Activated naive CD8-positive, alpha-beta T cell (primary cell): ENCODE data around the gene DNM3.
A peak's percentile ranks its signal among the peaks of the same experiment; 100 is the strongest.
"Not testable (repeated sequence)": the region's sequence is repeated elsewhere in the genome, so short reads cannot be mapped to it uniquely, and the experiment has no call there.

Experiments
- H3K27ac Mint-ChIP-seq: one replicate; pipeline ENCODE4 v1.8.0; 2021; ENCODE audit warnings: mixed read lengths
- H3K27me3 Mint-ChIP-seq: one replicate; pipeline ENCODE4 v1.8.0; 2021; ENCODE audit warnings: mixed read lengths
- H3K36me3 Mint-ChIP-seq: one replicate; pipeline ENCODE4 v1.8.0; 2021; ENCODE audit warnings: mixed read lengths
- H3K4me1 Mint-ChIP-seq: one replicate; pipeline ENCODE4 v1.8.0; 2021; ENCODE audit warnings: low read depth, mixed read lengths
- H3K4me3 Mint-ChIP-seq: one replicate; pipeline ENCODE4 v1.8.0; 2021; ENCODE audit warnings: mild to moderate bottlenecking, mixed read lengths
- H3K9me3 Mint-ChIP-seq: one replicate; pipeline ENCODE4 v1.8.0; 2021; ENCODE audit warnings: low read depth, mixed read lengths

Gene DNM3

GRCh38 chr1:171841050-171841910, at the start of gene DNM3:
Gene DNM3, plus strand, starts transcription at chr1:171841498. Its CDS starts 159 bp downstream, at chr1:171841657.
- Mint-ChIP-seq H3K27ac (peak within 1 kb of the TSS; percentile 42), H3K9me3 (no peaks in the 10 kb centered on the region), H3K36me3 (no peaks in the 10 kb centered on the region), H3K4me3 (peak within 1 kb of the TSS; percentile 89), H3K27me3 (peaks cover 11% of the 10 kb centered on the region), H3K4me1 (peaks cover 16% of the 10 kb centered on the region)

DNA sequence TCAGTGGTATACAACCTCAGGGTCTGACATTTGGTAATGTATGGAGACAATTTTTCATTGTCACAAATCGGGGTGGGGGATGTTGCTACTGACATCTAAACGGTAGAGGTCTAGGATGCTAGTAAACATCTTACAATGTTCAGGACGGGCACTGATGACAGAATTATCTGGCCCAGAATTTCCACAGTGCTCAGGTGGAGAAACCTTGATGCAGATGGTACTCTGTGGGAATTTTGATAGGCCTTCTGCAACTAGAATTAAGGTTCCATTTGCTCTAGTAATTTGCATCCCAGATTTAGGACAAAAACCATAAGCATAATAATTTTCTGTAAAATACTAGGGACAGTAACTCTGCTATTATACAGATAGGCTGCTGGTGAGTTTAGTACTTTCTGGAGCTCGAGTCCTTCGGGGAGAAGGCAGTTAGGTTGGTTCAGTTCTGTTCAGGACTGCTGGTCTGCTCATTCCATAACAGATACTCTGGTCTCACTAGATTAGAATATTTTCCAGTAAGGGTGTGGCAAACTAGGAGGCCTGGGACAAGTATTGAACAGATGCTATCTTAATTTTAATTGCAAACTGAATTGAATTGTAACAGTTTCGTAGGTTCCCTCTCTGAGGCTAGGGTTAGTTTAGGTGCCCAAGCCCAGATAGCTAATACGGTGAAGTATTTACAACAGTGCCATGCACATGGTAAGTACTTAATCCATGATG, 48.5 kb upstream of the DNM3 start:
- H3K4me1 Mint-ChIP-seq, result peaks cover 33% of the 10 kb centered on the region
- no peaks in the 10 kb centered on the region for H3K27me3 Mint-ChIP-seq
- peaks cover 3% of the 10 kb centered on the region for H3K9me3 Mint-ChIP-seq

DNA sequence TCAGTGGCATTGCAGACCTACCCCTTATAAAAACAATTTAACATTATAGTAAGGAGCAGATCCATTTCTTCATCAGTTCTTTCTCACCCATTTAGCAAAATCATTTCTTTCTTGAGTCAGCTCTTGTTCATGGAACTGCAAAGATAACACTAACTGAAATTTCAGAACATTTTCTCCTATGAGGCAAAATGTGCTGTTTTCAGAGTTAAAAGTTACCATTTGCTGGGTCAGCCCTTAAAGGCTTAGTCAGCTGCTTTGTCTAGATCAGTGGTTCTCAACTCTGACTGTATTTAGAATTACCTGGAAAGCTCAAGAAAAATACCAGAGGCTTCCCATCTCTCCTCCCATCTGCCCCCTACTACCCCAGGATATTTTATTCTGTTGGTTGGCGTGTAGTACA, 47.7 kb upstream of the DNM3 start:
- Mint-ChIP-seq H3K9me3 (peaks cover 3% of the 10 kb centered on the region), H3K27me3 (no peaks in the 10 kb centered on the region), H3K4me1 (peaks cover 33% of the 10 kb centered on the region), H3K36me3 (peaks cover 28% of the 10 kb centered on the region), H3K4me3 (peak overlapping the region; percentile 80), H3K27ac (peak overlapping the region; percentile 97)

More for the DNA sequence above, 48.5 kb upstream of the DNM3 start:
- peak overlapping the region; percentile 61 for H3K27ac Mint-ChIP-seq
- no peak overlapping the region for H3K4me3 Mint-ChIP-seq
- peaks cover 32% of the 10 kb centered on the region for H3K36me3 Mint-ChIP-seq

- Mint-ChIP-seq H3K9me3 (peaks cover 3% of the 10 kb centered on the region), H3K27me3 (no peaks in the 10 kb centered on the region), H3K4me3 (peak overlapping the region; percentile 80), H3K27ac (peak overlapping the region; percentile 97), H3K36me3 (peaks cover 28% of the 10 kb centered on the region), H3K4me1 (peaks cover 33% of the 10 kb centered on the region)
These were observed 47.2 kb upstream of the DNM3 start for GRCh38 chr1:171794085-171794484.

GRCh38 chr1:171796592-171796991, 44.7 kb upstream of the DNM3 start:
- Mint-ChIP-seq H3K36me3 (peaks cover 22% of the 10 kb centered on the region), H3K27me3 (no peaks in the 10 kb centered on the region), H3K27ac (peak overlapping the region; percentile 58)

DNA sequence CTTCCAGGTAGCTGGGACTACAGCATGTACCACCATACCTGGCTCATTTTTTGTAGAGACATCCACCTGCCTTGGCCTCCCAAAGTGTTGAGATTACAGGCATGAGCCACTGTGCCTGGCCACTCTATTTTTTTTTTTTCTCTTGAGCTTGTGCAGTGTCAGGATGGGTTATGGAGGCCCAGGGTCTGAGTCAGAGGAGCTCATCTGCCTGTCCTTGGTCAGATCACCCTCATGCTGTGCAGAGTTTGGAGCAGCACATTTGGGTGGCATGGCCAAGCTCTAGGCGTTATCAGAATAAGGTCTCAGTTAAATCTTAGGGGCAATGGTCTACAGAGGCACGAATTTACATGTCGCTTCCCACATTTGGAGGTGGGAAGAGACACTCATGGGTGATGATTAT, 43.0 kb upstream of the DNM3 start:
- Mint-ChIP-seq H3K9me3 (peaks cover 3% of the 10 kb centered on the region), H3K4me3 (no peak overlapping the region), H3K27me3 (no peaks in the 10 kb centered on the region), H3K27ac (no peak overlapping the region), H3K36me3 (peaks cover 18% of the 10 kb centered on the region), H3K4me1 (peaks cover 19% of the 10 kb centered on the region)

More at GRCh38 chr1:171796592-171796991, 44.7 kb upstream of the DNM3 start:
- H3K9me3 Mint-ChIP-seq, result peaks cover 3% of the 10 kb centered on the region
- H3K4me3 Mint-ChIP-seq, result no peak overlapping the region
- H3K4me1 Mint-ChIP-seq, result peaks cover 24% of the 10 kb centered on the region

GRCh38 chr1:171798765-171799164, 42.5 kb upstream of the DNM3 start:
- Mint-ChIP-seq H3K4me1 (peaks cover 14% of the 10 kb centered on the region), H3K36me3 (peaks cover 18% of the 10 kb centered on the region), H3K9me3 (peaks cover 3% of the 10 kb centered on the region), H3K27ac (no peak overlapping the region), H3K4me3 (no peak overlapping the region), H3K27me3 (no peaks in the 10 kb centered on the region)

GRCh38 chr1:171799166-171799565, 42.1 kb upstream of the DNM3 start:
- Mint-ChIP-seq H3K4me3 (no peak overlapping the region), H3K27me3 (no peaks in the 10 kb centered on the region), H3K4me1 (peaks cover 10% of the 10 kb centered on the region), H3K36me3 (peaks cover 14% of the 10 kb centered on the region), H3K27ac (no peak overlapping the region), H3K9me3 (peaks cover 3% of the 10 kb centered on the region)

DNA sequence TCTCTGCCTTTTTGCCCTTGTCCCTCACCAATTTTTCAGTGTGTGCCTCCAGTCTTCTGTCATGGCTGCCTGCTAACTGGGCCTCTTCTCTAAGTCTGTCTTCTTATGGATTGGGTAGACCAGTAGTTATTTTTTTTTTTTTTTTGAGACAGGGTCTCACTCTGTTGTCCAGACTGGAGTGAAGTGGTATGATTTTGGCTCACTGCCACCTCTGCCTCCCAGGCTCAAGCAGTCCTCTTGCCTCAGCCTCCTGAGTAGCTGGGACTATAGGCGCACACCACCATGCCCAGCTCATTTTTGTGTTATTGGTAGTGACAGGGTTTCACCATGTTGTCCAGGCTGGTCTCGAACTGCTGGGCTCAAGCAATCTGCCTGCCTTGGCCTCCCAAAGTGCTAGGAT, 41.6 kb upstream of the DNM3 start:
- H3K4me3 Mint-ChIP-seq, H3K27me3 Mint-ChIP-seq, H3K27ac Mint-ChIP-seq, H3K36me3 Mint-ChIP-seq, H3K4me1 Mint-ChIP-seq, H3K9me3 Mint-ChIP-seq: not testable (repeated sequence)

GRCh38 chr1:171800342-171800741, 41.0 kb upstream of the DNM3 start:
- H3K36me3 Mint-ChIP-seq, result peaks cover 6% of the 10 kb centered on the region
- H3K9me3 Mint-ChIP-seq, result no peaks in the 10 kb centered on the region
- peaks cover 3% of the 10 kb centered on the region for H3K4me1 Mint-ChIP-seq
- H3K27me3 Mint-ChIP-seq, result no peaks in the 10 kb centered on the region
- no peak overlapping the region for H3K4me3 Mint-ChIP-seq
- H3K27ac Mint-ChIP-seq, result no peak overlapping the region

DNA sequence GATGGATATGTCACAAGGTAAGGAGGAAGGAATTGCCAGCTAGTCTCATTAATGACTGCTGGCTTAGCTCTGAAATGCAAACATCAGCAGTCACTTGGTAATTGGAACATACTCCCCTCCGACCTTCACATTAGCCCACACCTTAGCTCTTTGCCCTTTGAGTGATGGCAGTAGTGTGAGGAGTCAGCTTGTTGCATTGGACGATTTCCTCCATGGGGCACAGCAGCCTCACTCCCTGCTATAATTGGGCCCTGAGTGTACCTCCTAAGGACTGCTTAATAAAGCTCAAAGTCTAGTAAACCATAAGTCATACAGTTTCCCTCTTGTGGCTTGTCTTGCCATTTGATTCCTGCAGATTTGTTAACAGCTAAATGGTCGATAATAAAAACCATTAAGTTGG, 40.4 kb upstream of the DNM3 start:
- Mint-ChIP-seq H3K27ac (no peak overlapping the region), H3K4me3 (no peak overlapping the region), H3K9me3 (no peaks in the 10 kb centered on the region)

DNA sequence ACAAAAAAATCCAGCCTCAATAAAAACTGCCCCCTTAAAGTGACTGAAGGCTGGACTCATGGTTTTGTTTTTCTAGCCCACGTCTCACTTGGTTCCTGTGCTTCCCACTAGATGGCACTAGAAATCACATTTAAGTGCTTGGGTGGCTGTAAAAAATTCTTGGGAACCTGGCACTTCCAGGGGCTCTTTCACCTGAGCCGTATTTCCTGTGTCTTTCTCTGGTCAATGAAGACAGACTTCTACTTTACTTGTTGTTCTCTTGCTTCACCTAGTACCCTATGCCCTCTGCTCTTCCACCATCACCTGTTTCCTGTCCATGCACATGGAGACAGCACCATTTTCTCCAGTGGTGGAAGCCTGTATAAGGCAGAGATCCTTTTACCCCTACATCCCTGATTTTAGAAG, 39.8 kb upstream of the DNM3 start:
- Mint-ChIP-seq H3K4me3 (no peak overlapping the region), H3K9me3 (no peaks in the 10 kb centered on the region), H3K27ac (no peak overlapping the region), H3K36me3 (peaks cover under 1% of the 10 kb centered on the region), H3K27me3 (no peaks in the 10 kb centered on the region), H3K4me1 (peaks cover 6% of the 10 kb centered on the region)

More for the DNA sequence above, 40.4 kb upstream of the DNM3 start:
- Mint-ChIP-seq H3K4me1 (peaks cover 7% of the 10 kb centered on the region), H3K27me3 (no peaks in the 10 kb centered on the region), H3K36me3 (peaks cover 4% of the 10 kb centered on the region)

- Mint-ChIP-seq H3K4me3 (no peak overlapping the region), H3K36me3 (no peaks in the 10 kb centered on the region), H3K9me3 (no peaks in the 10 kb centered on the region), H3K27ac (no peak overlapping the region), H3K4me1 (peaks cover 9% of the 10 kb centered on the region), H3K27me3 (no peaks in the 10 kb centered on the region)
These were observed 39.1 kb upstream of the DNM3 start for GRCh38 chr1:171802207-171802606.

GRCh38 chr1:171803045-171803444, 38.3 kb upstream of the DNM3 start:
- no peak overlapping the region for H3K27ac Mint-ChIP-seq
- no peaks in the 10 kb centered on the region for H3K9me3 Mint-ChIP-seq
- H3K36me3 Mint-ChIP-seq, result no peaks in the 10 kb centered on the region
- peaks cover 9% of the 10 kb centered on the region for H3K4me1 Mint-ChIP-seq
- H3K4me3 Mint-ChIP-seq, result no peak overlapping the region
- no peaks in the 10 kb centered on the region for H3K27me3 Mint-ChIP-seq

DNA sequence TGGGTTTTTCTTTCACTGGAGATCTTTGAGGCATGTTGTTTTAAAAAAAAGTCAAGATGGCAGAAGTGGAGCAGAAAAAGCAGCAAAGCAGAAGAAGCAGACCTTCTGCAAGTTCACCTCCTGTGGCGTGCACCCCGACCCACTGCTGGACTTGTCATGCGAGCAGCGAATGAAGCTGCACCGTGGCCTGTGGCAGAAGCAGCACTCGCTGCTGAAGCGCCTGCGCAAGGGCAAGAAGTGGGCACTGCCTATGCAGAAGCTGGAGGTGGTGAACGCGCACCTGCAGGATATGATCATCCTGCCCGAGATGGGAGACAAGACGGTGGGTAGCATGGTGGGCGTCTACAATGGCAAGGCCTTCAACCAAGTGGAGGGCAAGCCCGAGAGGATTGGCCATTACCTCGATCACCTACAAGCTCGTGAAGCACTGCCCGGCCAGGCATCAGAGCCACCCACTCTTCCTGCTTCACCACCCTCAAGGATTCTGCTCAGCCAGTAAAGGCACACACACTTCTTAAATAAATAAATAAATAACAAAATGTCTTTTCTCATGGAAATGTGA, 37.8 kb upstream of the DNM3 start:
- Mint-ChIP-seq H3K27ac (no peak overlapping the region), H3K36me3 (no peaks in the 10 kb centered on the region), H3K4me1 (peaks cover 9% of the 10 kb centered on the region), H3K27me3 (no peaks in the 10 kb centered on the region), H3K9me3 (no peaks in the 10 kb centered on the region), H3K4me3 (no peak overlapping the region)
